GM21423 (cell line): ENCODE measurements around the gene ART1.
A peak's percentile ranks its signal among the peaks of the same experiment; 100 is the strongest.
"Not testable (repeated sequence)": the region's sequence is repeated elsewhere in the genome, so short reads cannot be mapped to it uniquely, and the experiment has no call there.

ENCODE experiments used
- ATAC-seq: cut with Tn5 transposase; IDR thresholded peaks from one replicate; pipeline ENCODE4 v1.9.1; 2021; ENCODE audit warnings: mild to moderate bottlenecking, moderate library complexity; ENCODE audit not compliant: unreplicated experiment

ART1 gene

DNA sequence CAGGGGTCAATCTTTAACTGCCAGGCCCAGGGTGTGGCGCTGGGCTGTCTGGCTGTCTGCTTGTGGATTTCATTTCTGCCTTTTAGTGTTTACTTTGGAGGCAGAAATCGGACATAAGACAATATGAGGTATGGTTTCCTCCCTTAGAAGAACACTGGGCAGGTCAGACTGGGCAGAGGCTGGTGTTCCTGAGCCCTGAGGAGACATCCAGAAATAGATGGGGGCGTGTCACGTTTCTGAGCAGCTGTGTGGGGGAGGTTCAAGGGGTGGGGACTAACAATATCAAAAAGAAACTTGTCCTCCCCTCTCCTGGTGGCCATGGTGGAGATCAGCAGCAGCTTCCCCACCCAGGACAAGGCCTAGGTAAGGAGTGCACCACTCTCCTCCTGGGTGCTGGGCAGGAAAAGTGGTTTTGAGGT, at the start of gene ART1:
TSS of gene ART1 (plus strand) at position 312 of the 419 bp plus-strand sequence. CDS start 14,086 bp downstream, outside the sequence.
- ATAC-seq: no peak

DNA sequence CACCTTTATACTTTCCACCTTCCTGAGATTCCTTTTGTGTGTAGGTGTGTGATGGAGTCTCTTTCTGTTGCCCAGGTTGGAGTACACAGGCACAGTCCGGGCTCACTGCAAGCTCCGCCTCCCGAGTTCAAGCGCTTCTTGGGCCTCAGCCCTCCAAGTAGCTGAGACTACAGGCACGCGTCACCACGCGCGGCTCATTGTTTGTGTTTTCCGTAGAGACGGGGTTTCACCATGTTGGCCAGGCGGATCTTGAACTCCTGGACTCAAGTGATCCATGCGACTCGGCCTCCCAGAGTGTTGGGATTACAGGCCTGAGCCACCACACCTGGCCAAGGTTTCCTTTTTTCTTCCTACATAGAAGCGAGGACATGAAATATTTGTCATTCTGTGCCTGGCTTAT, 47.2 kb upstream of the ART1 start:
- ATAC-seq: not testable (repeated sequence)

DNA sequence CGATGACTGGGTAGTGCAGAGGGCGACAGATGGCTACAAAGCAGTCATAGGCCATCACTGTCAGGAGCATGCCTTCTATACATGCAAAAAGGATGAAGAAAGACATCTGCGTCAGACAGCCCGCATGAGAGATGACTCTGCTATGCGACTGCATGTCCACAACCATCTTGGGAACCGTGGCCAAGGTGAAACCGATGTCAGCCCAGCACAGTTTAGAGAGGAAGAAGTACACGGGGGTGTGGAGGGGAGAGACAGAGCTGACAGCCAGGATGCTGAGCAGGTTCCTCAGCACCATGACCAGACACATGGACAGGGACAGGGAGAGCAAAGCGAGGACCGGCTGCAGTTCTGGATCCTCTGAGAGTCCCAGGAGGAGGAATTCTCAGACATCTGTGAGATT, 44.7 kb upstream of the ART1 start:
- ATAC-seq: not testable (repeated sequence)

GRCh38 chr11:3604167-3604566, 40.8 kb upstream of the ART1 start:
- ATAC-seq: no peak

DNA sequence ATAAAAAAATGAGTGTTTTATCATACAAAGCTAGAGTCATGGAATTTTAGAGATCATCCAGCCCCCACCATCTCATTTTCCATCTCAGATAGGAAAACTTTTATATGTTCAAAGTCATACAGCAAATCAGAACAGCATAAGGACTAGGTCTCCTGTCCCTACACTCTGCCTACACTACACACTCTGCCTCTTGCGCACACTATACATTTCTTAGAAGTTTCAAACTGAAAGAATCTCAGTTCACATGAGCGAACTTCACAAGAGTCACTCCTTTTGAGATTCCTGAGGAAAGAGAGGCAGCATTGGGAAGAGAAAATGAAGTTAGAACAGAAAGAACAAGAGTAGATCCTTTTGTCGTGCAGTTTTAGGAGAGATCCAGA, 39.7 kb upstream of the ART1 start:
- ATAC-seq: no peak

- ATAC-seq: no peak
Observed at GRCh38 chr11:3605771-3606203, 39.1 kb upstream of the ART1 start.

- ATAC-seq: no peak
Observed at GRCh38 chr11:3609416-3610265, 35.3 kb upstream of the ART1 start.

DNA sequence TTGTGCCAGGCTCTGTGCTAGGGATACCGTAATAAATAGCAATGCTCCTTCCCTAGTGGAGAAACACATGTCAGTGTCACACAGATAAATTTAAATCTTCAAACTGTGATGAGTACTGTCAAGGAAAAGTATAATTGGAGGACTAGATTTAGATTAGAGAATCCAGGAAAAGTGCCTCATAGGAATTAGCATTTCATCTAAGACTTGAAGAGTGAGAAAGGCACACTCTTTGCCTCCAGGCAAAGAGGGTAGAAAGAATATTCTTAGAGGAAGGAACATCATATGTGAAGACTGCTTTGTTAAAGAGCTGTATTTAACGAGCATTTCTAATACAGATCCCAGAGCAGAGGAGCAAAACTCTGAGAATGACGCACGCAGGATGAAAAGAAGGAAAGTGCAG, 34.1 kb upstream of the ART1 start:
- no peak for ATAC-seq

GRCh38 chr11:3611976-3612678, 32.8 kb upstream of the ART1 start:
- ATAC-seq: no peak

DNA sequence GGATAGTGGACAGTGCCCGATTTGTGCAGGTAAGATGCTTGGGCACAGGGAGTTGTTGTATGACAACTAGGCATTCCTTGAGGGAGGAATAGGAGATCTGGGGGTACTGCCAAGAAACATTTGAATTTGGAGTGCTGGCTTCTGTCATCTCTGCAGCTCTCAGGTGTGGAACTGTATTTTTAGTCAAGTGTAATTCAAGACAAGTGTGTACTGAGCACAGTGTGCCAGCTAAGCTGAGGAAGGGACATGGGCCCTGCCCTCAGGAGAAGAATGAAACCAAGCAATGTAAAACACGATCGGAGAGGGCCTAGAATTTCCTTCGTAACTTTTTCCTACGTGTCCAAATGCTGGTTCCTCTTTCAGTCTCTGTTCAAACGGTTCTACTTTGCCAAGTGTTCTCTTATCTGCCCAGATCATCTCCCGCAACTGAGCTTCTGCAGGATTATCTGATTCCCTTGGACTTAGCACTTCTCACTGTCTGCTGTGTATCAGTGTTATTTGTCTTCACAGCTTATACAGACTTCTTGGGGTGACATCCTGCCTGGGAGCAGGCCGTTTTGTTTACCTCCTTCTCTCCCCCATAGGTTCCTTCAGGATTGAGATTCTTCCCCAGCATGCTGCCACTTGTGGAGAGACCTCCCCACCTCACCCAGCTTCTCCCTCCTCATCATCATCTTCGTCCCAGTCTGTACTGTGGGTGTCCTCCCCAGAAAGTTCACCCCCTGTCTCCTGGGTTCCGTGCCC, 30.8 kb upstream of the ART1 start:
- no peak for ATAC-seq

DNA sequence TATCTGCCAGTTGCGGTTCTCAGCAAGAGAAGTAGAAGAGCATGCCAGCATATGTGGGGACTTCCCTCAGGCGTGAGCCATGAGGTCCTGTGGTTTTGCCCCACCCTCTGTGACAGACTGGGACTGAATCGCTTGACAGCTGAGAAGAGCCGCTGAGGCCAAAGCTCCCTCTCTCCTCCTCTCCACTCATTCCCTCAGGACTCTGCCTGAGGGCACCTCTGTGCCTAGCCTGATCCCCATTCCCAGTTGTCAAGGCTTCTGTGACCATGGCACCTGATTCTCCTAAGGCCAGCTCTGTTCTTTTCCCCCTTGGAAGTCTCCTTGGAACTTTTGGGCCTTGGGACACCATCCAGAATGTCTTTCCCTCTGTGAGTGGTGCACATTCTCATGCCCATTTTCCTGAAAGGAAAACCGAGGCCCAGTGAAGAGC, 30.2 kb upstream of the ART1 start:
- peak; percentile 83 for ATAC-seq

- no peak for ATAC-seq
Observed at GRCh38 chr11:3615998-3616397, 28.9 kb upstream of the ART1 start.

DNA sequence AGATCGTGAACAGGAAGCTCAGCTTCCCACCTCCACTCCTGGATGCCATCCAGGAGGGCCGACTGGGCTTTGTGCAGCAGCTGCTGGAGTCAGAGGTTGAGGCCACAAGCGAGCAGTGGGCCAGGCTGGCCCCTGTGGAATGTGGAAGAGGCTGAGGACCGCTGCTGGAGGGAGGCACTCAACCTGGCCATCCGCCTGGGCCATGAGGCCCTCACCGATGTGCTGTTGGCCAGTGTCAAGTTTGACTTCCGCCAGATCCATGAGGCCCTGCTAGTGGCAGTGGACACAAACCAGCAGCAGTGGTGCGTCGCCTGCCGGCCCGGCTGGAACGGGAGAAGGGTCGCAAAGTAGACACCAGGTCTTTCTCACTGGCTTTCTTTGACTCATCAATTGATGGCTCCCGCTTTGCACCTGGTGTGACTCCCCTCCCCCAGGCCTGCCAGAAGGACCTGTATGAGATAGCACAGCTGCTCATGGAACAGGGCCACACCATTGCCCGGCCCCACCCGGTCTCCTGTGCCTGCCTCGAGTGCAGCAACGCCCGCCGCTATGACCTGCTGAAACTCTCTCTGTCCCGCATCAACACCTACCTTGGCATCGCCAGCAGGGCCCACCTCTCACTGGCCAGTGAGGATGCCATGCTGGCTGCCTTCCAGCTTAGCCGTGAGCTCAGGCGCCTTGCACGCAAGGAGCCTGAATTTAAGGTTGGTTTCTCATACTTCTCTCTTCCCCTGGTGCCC, 28.0 kb upstream of the ART1 start:
- no peak for ATAC-seq

DNA sequence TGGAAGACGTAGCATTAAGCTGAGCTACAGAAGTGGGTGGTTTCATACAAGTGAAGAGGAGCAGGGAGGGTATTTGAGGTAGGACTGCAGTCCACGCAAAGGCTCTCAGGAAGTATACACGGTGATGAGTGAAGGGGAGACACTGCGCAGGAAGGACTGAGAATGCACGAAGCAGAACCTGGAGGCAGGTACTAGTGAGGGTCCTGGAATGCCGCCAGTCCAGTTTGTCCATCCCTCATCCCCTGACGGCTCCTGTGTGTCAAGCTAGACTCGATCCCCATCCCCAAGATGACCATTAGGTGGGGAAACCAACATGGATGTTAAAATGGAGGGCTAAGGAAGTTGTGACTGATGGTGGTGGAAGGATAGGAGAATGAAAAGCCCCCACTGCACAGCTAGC, 26.9 kb upstream of the ART1 start:
- no peak for ATAC-seq

DNA sequence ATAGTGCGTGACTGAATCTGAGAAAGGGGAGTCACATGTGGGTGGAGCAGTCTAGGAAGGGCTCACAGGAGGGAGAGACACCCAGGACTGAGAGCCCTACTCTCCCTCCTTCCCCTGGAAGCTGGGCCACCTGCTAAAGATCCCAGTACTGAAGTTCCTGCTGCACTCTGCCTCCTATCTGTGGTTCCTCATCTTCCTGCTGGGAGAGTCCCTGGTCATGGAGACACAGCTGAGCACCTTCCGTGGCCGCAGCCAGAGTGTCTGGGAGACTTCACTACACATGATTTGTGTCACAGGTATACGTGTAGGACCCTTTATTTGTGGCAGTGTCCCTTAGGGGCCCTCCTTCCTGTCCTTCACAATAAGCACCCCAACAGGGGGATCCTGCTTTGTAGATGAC, 22.4 kb upstream of the ART1 start:
- ATAC-seq: no peak

GRCh38 chr11:3623121-3623520, 21.8 kb upstream of the ART1 start:
- ATAC-seq: no peak

- no peak for ATAC-seq
Observed at GRCh38 chr11:3623767-3624458, 21.0 kb upstream of the ART1 start.

DNA sequence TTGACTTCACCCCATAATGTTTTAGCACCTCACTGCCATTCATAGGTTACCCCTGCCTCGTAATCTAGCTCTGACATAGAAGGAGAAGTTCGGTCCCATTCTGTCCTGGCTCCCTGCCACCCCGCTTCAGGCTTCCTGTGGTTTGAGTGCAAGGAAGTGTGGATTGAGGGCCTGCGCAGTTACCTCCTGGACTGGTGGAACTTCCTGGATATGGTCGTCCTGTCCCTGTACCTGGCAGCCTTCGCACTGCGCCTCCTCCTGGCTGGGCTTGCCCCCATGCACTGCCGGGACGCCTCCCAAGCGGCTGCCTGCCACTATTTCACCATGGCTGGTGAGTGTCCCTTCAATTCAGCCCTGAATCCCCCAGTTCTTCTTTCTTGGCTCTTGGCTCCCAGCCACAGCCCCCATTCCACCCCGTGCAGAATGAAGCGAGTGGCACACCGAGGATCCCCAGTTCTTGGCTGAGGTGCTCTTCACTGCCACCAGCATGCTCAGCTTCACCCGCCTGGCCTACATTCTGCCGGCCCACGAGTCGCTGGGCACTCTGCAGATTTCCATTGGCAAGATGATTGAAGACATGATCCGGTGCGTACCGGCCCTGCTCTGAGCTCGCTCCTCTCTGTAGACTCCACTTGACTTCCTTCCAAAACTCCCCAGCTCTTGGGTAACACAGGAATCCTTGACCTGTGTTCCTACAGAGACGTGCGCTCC, 18.5 kb upstream of the ART1 start:
- no peak for ATAC-seq

DNA sequence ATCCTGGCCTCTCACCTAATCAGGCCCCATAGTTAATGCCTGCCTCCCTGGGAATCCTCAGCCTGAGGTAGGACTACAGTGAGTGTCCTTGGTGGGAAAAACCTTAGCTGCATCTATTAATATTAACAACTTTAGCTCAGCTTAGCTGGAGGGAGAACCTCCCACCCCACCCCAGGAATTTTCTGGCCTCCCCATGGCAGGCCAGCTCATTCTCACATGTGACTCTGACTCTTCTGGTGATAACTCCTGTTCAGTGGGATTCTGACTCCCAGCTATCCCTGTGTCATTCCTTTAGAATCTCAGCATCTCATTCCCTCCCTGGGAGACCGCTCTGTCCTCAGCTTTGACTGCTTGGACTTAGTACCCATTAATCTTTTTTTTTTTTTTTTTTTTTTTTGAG, 17.6 kb upstream of the ART1 start:
- ATAC-seq: no peak

GRCh38 chr11:3631331-3631730, 13.6 kb upstream of the ART1 start:
- no peak for ATAC-seq
